ENCODE data around the gene PRPF8.

- no peak for TF ChIP-seq CTCF (IDR thresholded peaks at IDR 0.05)
- no peak for TF ChIP-seq POLR2A (IDR thresholded peaks at IDR 0.05)
- no peak for TF ChIP-seq EP300 (IDR thresholded peaks at IDR 0.05)
- no peak for TF ChIP-seq POLR2AphosphoS5 (IDR thresholded peaks at IDR 0.05)
These were observed 33.9 kb upstream of the PRPF8 start for GRCh38 chr17:1718362-1719165.
